Measurements from ENCODE around the gene DPP7.
A peak's percentile ranks its signal among the peaks of the same experiment; 100 is the strongest.

Gene DPP7

GRCh38 chr9:137075275-137075775, 39.2 kb downstream of the DPP7 start:
- Mint-ChIP-seq H3K4me3 (no peak overlapping the region), H3K36me3 (peaks cover 9% of the 10 kb centered on the region), H3K27me3 (peaks cover 18% of the 10 kb centered on the region), H3K27ac (no peak overlapping the region), H3K9me3 (no peaks in the 10 kb centered on the region), H3K4me1 (peaks cover 26% of the 10 kb centered on the region)
- CTCF ChIA-PET, result interaction anchor here (1.3 kb wide), 1 partner anchor 11 kb away, joined by 4 read pairs; no protein-coding TSS in a partner anchor
- no peak for DNase-seq

DNA sequence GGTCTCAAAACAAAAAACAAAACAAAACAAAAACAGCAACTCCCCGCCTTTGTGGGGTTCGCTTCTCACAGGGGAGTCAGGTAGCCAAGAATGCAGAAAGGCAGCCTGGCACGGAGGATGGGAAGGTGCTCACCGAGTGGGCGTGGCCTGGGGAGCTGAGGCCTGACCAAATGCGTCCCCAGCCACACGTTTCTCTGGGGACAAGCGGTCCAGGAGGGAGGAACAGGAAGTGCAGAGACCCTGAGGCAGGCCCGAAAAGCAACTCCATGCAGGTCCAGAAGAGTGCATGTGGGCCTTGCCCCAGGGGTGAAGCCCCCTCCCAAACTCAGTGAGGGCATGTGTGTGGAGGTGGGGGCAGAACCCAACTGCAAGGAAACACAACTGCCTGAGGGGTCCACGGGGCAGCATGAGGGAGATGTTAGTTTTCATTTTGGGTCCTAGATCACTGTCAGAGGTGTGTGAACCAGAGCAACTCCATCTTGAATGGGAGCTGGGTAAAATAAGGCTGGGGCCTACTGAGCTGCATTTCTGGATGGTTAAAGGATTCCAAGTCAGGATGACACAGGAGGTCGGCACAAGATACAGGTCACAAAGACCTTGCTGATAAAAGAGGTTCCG, 39.8 kb downstream of the DPP7 start:
- no peak for DNase-seq
- H3K9me3 Mint-ChIP-seq, result no peaks in the 10 kb centered on the region
- peaks cover 5% of the 10 kb centered on the region for H3K36me3 Mint-ChIP-seq
- no peak overlapping the region for H3K27ac Mint-ChIP-seq
- H3K27me3 Mint-ChIP-seq, result peaks cover 18% of the 10 kb centered on the region
- H3K4me3 Mint-ChIP-seq, result no peak overlapping the region
- peaks cover 23% of the 10 kb centered on the region for H3K4me1 Mint-ChIP-seq
- CTCF ChIA-PET, result interaction anchor here (1.6 kb wide), 1 partner anchor 153 kb away, joined by 4 read pairs; the partner anchor contains the start of gene RNF224

- Mint-ChIP-seq H3K27me3 (peaks cover 18% of the 10 kb centered on the region), H3K4me1 (peaks cover 22% of the 10 kb centered on the region), H3K4me3 (no peak overlapping the region), H3K36me3 (no peaks in the 10 kb centered on the region), H3K27ac (no peak overlapping the region), H3K9me3 (no peaks in the 10 kb centered on the region)
- DNase-seq, result no peak
- CTCF ChIA-PET, result interaction anchor here (1.6 kb wide), 1 partner anchor 153 kb away, joined by 4 read pairs; the partner anchor contains the start of gene RNF224
Observed at GRCh38 chr9:137073992-137074399, 40.5 kb downstream of the DPP7 start.

GRCh38 chr9:137071282-137071681, 43.3 kb downstream of the DPP7 start:
- Mint-ChIP-seq H3K36me3 (peaks cover 4% of the 10 kb centered on the region), H3K27me3 (peaks cover 11% of the 10 kb centered on the region), H3K4me3 (peak overlapping the region; percentile 80), H3K4me1 (peaks cover 34% of the 10 kb centered on the region), H3K27ac (peak overlapping the region; percentile 81), H3K9me3 (no peaks in the 10 kb centered on the region)
- CTCF ChIA-PET, result interaction anchor here (0.6 to 9.6 kb wide), 7 partner anchors 11 to 165 kb away, joined by 3 to 103 read pairs (median 4); partner anchors contain the start of genes MAN1B1 and NPDC1
- no peak for DNase-seq

DNA sequence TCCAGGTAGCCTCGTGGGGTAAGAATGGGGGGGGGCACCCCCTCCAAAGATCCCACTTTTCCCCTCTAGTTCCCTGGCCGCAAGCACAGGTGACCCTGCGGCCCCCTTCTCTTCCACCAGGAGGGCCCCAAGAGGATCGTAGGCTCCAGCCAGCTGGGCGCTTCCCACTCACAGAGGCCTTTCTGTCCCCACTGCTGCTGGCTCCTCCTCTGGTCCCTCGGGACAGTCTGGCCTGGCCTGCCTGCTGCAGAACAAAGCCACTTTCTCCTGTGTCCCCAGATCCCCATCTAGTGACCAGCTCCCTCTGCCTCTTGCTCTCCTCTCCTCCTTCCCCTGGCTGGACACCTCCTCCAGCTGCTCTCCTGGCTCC, 43.6 kb downstream of the DPP7 start:
- CTCF ChIA-PET, result interaction anchor here (0.6 to 9.6 kb wide), 7 partner anchors 11 to 166 kb away, joined by 3 to 103 read pairs (median 5); partner anchors contain the start of genes MAN1B1 and NPDC1
- Mint-ChIP-seq H3K27ac (peak overlapping the region; percentile 81), H3K27me3 (peaks cover 11% of the 10 kb centered on the region), H3K4me1 (peaks cover 34% of the 10 kb centered on the region), H3K36me3 (peaks cover 4% of the 10 kb centered on the region), H3K4me3 (peak overlapping the region; percentile 80), H3K9me3 (no peaks in the 10 kb centered on the region)
- no peak for DNase-seq

- Mint-ChIP-seq H3K36me3 (peaks cover 7% of the 10 kb centered on the region), H3K4me1 (peaks cover 33% of the 10 kb centered on the region), H3K27ac (peak within 1 kb of the TSS; percentile 81), H3K4me3 (peak within 1 kb of the TSS; percentile 80), H3K27me3 (peaks cover 11% of the 10 kb centered on the region), H3K9me3 (no peaks in the 10 kb centered on the region)
- DNase-seq, result peak; percentile 93
- CTCF ChIA-PET, result interaction anchor here (0.6 to 9.6 kb wide), 9 partner anchors 9 to 166 kb away, joined by 3 to 103 read pairs (median 6); partner anchors contain the start of genes MAN1B1 and NPDC1
Observed at GRCh38 chr9:137070201-137070905, 44.2 kb downstream of the DPP7 start, which contains the start of gene SAPCD2. TSS of gene SAPCD2 (minus strand) at chr9:137070557. CDS start at chr9:137070460, 97 bp downstream.

DNA sequence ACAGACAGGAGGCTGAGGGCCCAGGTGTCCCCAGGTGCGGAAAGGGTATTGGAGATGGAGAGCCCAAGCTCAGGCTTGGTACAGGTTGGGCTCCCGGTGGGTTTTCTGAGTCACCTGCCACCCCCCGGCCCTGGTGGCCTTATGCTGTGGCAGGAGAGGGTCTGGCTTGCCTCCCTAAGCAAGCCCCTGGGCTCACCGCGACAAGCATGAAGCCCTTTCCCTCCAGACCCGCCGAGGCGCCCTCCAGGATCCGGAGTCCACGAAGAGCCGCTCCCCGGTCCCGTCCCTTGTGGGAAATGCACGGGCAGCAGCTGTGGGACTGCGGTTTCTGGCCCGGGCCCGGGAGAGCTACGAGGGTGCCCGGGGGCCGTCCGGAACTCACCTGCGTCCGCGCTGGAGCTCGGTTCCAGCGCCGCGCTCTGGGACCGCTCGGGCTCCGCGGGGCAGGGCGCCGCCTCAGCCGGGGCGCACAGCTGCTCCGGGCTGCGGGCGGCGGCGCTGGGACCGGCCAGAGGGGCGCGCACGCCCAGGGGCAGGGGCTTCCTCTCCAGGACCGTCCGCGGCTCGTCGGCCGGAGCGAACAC, 44.9 kb downstream of the DPP7 start:
- Mint-ChIP-seq H3K9me3 (no peaks in the 10 kb centered on the region), H3K4me3 (peak overlapping the region; percentile 68), H3K36me3 (peaks cover 7% of the 10 kb centered on the region), H3K27me3 (peaks cover 7% of the 10 kb centered on the region), H3K4me1 (peaks cover 33% of the 10 kb centered on the region), H3K27ac (no peak overlapping the region)
- DNase-seq, result no peak
- CTCF ChIA-PET, result interaction anchor here (0.8 to 9.6 kb wide), 10 partner anchors 9 to 134 kb away, joined by 3 to 103 read pairs (median 7); partner anchors contain the start of gene NPDC1

GRCh38 chr9:137068539-137069507, 45.7 kb downstream of the DPP7 start:
- H3K27me3 Mint-ChIP-seq, result peaks cover 5% of the 10 kb centered on the region
- H3K27ac Mint-ChIP-seq, result no peak overlapping the region
- H3K36me3 Mint-ChIP-seq, result peaks cover 10% of the 10 kb centered on the region
- peak overlapping the region; percentile 68 for H3K4me3 Mint-ChIP-seq
- CTCF ChIA-PET, result interaction anchor here (0.7 to 9.6 kb wide), 26 partner anchors 8 to 291 kb away, joined by 3 to 103 read pairs (median 5); partner anchors contain the start of genes AJM1, MAN1B1, NDOR1 and NPDC1
- H3K9me3 Mint-ChIP-seq, result no peaks in the 10 kb centered on the region
- H3K4me1 Mint-ChIP-seq, result peaks cover 33% of the 10 kb centered on the region
- DNase-seq, result no peak

- CTCF ChIA-PET, result interaction anchor here (0.6 to 9.6 kb wide), 28 partner anchors 7 to 377 kb away, joined by 3 to 103 read pairs (median 5); partner anchors contain the start of genes AJM1, MAN1B1, NDOR1 and NPDC1
- Mint-ChIP-seq H3K27me3 (no peaks in the 10 kb centered on the region), H3K9me3 (no peaks in the 10 kb centered on the region), H3K36me3 (peaks cover 10% of the 10 kb centered on the region), H3K4me1 (peaks cover 29% of the 10 kb centered on the region), H3K27ac (peak overlapping the region; percentile 81), H3K4me3 (peak overlapping the region; percentile 60)
- DNase-seq, result peak; percentile 92
Observed at GRCh38 chr9:137067860-137068538, 46.5 kb downstream of the DPP7 start.

GRCh38 chr9:137066096-137066861, 48.3 kb downstream of the DPP7 start:
- Mint-ChIP-seq H3K4me3 (no peak overlapping the region), H3K4me1 (peaks cover 25% of the 10 kb centered on the region), H3K27me3 (no peaks in the 10 kb centered on the region), H3K36me3 (peaks cover 10% of the 10 kb centered on the region), H3K9me3 (no peaks in the 10 kb centered on the region), H3K27ac (no peak overlapping the region)
- no peak for DNase-seq
- CTCF ChIA-PET, result interaction anchor here (0.7 to 9.6 kb wide), 9 partner anchors 10 to 288 kb away, joined by 3 to 103 read pairs (median 6); partner anchors contain the start of gene NPDC1

GRCh38 chr9:137065336-137065967, 49.1 kb downstream of the DPP7 start:
- DNase-seq, result no peak
- no peaks in the 10 kb centered on the region for H3K27me3 Mint-ChIP-seq
- CTCF ChIA-PET, result interaction anchor here (0.8 to 9.6 kb wide), 4 partner anchors 11 to 334 kb away, joined by 3 to 103 read pairs (median 5); partner anchors contain the start of gene NPDC1
- H3K36me3 Mint-ChIP-seq, result peaks cover 10% of the 10 kb centered on the region
- H3K9me3 Mint-ChIP-seq, result no peaks in the 10 kb centered on the region
- H3K27ac Mint-ChIP-seq, result no peak overlapping the region
- H3K4me3 Mint-ChIP-seq, result no peak overlapping the region
- H3K4me1 Mint-ChIP-seq, result peaks cover 17% of the 10 kb centered on the region

Data from activated naive CD4-positive, alpha-beta T cell treated with anti-CD3 and anti-CD28 coated beads, Interleukin-2, amount 10 ng/mL, durations not matched to agents 7 days and 5 days (primary cell).